Inflammatory macrophage treated with lipopolysaccharide for 1 hour (primary cell): ENCODE data around the gene ABHD5.

Experiments
- DNase-seq, 2 donors: peaks; one replicate each; pipeline ENCODE4 v3.0.0-alpha.2; 2020 to 2022

The ABHD5 gene

GRCh38 chr3:43686333-43686699 is 4.4 kb upstream of the ABHD5 start:
- no peak for DNase-seq

GRCh38 chr3:43686700-43687498 is 3.8 kb upstream of the ABHD5 start:
- DNase-seq = no peak

DNA sequence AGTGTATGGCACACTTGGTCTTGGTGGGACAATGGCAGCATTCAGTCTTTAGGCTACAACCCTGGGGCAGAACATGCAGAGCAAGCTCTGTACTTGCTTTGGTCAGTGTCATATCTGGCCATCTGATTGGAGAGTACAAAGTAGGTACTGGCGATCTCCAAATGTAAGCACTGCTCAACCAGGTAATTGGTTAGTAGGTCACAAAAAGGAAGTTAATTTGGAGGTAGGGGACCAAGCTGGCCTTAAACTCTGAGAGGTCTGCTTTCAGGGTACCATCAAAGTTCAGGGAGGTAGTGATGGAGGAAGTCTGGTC is 3.3 kb upstream of the ABHD5 start:
- DNase-seq = no peak

GRCh38 chr3:43688245-43688650 is 2.5 kb upstream of the ABHD5 start:
- DNase-seq = no peak

DNA sequence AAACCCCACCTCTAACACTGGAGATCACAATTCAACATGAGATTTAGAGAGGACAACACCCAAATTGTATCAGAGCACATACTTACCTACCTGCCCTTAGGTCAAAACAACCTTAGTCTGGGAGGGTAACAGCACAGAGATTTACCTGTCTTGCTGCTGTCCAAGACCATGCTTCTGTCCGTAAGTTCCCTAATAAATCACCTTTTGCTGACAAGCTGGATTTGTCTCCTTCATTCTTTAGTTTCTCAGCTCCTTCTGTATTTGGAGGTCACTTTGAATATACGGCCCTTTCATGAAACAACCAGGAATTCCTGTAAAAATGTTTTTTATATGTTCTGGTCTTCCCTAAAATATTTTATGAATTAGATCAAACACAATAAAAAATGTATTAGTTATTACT is 1.6 kb upstream of the ABHD5 start:
- no peak for DNase-seq

DNA sequence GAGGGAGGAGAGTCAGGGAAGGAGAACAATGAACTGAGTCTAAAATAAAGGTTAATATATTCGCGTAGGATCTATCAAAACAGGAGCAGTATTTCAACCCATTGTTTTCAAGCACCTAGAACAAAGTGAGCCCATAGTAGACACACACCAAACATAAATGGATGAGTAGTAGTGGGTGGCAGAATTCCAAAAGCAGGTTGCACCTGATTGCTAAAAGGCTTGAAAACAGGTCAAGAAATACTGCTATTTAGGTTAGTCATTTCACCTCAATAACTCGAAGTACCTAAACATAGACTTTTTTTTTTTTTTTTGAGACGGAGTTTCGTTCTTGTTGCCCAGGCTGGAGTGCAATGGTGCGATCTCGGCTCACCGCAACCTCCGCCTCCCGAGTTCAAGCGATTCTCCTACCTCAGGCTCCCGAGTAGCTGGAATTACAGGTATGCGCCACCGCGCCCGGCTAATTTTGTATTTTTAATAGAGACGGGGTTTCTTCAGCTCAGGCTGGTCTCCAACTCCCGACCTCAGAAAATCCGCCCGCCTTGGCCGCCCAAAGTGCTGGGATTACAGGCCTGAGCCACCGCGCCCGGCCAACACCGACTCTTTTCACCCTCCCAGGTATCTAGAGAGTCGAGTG is 855 bp upstream of the ABHD5 start:
- no peak for DNase-seq

GRCh38 chr3:43691120-43691995 is 620 bp downstream of the ABHD5 start:
- peak in 1 of 2 donors; percentile 21 for DNase-seq

DNA sequence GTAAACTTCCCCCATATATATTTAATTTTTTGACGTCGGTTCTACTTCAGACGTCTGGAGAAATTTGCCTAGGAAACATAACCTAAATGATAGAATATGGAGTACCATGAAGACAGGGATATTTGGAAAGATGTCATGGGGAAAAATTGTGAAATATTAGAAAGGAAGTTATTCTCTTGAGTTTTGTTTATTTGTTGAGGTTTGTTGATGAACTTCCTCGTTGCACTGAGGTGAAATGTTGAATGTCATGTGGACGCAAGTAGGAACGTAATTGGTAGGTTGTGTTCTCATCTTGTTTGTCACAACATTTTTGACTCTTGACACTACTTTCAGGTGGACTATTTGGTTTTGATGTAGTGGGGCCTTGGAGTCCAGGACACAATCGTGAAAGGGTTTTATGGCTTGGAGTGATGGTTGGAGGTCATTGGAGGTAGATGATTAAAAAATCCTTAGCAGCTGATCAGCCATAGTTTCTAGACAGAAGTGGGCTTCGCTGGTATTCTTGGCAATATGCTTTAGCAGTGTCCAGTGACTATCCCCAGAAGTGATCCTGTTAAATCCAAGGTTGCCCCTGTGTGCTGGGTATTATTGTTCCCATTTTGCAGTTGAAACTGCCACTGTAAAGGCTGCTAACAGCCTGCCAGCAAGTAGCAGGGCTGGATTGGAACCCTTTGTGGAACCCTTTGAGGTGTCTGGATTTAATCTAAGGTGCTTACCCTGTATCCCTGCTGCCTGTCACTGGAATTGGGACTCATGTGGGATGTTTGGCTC is 1.5 kb downstream of the ABHD5 start:
- peak; percentile 49 to 72 for DNase-seq

- peak in 1 of 2 donors; percentile 11 for DNase-seq
Observed at GRCh38 chr3:43692971-43693370, 2.2 kb downstream of the ABHD5 start.

GRCh38 chr3:43693594-43693993 is 2.9 kb downstream of the ABHD5 start:
- DNase-seq = no peak

- DNase-seq = peak; percentile 64 to 84
Observed at GRCh38 chr3:43695443-43695842, 4.7 kb downstream of the ABHD5 start.

- no peak for DNase-seq
Observed at GRCh38 chr3:43695863-43696262, 5.1 kb downstream of the ABHD5 start.

DNA sequence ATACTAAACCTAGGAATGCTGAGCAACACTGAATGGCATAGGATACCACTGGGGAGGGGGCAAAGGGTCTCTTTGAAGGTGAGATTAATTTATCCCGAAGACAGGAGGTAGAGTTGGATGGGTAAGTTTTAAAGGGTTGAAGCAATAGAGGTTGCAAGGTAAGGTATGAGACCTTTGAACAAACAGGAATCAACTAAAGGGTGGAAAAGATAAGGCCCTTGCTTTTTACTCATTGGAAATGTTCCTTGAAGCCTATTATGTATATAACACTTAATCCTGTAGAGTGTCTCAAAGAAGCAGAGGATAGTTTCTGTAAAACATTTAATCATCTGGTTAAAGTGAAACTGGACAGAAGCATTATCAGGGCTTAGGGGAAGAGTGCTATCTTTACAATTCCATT is 5.7 kb downstream of the ABHD5 start:
- DNase-seq = no peak

- no peak for DNase-seq
Observed at GRCh38 chr3:43696881-43697280, 6.1 kb downstream of the ABHD5 start.

GRCh38 chr3:43699864-43700263 is 9.1 kb downstream of the ABHD5 start:
- DNase-seq = peak in 1 of 2 donors; percentile 20

DNA sequence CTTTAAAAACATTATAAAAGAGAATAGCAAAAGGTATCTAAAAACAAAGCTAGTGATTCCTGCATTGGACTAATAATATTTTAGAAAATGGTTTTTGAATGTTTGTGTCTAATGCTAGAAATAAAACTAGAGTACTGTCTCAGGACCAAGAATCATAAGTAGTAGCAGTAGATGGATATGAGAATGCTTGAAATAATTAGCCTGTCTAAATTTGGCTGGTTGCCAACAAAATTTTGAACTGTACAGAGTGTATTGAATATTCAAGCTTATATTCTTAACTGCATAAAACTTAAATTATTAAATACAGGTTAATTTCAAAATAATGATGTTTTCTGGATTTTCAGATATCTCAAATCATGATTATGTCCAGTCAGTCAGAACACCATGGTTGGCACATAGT is 14.0 kb downstream of the ABHD5 start:
- DNase-seq = no peak

GRCh38 chr3:43706342-43706741 is 15.6 kb downstream of the ABHD5 start:
- no peak for DNase-seq

GRCh38 chr3:43707266-43707665 is 16.5 kb downstream of the ABHD5 start:
- DNase-seq = no peak

DNA sequence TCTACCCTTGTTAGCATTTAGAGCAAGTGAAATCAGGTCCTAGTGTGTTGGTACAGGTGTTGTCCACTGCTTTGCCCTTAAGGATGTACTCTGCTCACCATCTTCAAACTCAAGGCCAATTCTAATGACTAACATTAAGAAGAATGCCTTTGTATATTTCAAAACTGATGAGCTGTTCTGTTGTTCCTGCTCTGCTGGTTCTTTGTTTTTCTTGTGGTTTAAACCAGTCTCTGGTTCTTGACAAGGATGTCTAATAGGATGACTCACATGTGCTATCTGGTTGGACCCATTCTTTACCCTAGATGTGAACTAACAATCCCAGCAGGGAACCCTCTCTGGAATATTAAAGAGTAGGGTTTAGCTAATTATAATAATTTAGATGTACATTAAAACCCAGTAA is 17.3 kb downstream of the ABHD5 start:
- DNase-seq = peak in 1 of 2 donors; percentile 11

DNA sequence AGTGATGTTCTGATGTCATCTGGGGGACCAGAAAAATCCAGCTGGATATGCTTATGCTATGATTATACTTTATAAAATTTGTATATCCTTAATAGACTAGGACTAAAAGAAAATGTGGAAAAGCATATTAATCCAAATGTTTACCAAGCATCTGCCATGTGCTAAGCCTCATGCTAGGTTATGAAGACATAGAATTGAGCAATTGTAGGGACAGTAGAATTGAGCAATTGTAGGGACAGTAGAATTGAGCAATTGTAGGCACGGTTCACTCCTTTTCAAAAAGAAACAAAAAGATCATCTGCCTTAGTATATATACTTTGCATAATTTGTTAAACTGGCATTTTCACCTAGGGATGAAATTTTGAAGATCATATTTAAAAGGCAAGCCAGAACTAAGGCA is 18.3 kb downstream of the ABHD5 start:
- DNase-seq = peak; percentile 86 to 87

DNA sequence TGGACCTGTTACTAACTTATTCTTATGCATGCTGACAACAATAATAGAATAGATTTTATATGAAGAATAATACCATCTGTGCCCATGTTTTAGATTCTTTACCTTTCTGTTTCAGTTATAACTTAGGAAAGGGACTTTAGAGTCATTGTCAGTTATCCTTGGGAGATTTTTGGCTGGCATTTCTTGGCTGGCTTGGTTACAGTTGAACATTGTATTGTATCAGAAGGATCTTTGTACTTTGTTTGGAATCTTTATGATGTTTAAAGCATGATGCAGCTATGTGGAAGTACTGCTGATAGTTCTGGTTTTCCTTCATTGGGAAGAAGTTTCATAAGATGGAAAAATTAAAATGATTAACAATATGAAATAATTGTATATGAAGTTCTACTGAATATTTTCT is 19.9 kb downstream of the ABHD5 start:
- DNase-seq = no peak

DNA sequence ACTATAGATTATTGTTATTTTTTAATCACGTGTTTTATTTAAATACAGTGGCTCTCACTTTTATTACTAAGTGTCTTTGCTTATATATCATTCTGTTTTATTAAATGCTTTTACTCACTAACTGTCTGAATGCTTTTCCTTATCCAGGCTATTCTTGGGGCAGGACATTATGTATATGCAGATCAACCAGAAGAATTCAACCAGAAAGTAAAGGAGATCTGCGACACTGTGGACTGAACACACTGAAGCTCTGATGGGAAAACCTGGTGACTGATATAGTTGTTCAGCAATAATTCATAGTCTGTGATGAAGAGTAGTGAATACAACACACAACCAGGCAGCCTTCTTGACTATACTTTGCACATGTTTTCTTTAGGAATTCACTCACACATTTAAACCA is 27.6 kb downstream of the ABHD5 start:
- DNase-seq = no peak

- no peak for DNase-seq
Observed at GRCh38 chr3:43723121-43723734, 32.5 kb downstream of the ABHD5 start.
